GM13976 (cell line): ENCODE data around the gene CDC42EP3.

Experiments
- DNase-seq: peaks from one replicate; pipeline ENCODE4 v3.0.0; 2012; ENCODE audit warnings: low spot score
- in situ Hi-C: fragments of 300-500 bp; cut with MboI; formaldehyde crosslinking; loops from one replicate; pipeline ENCODE4 v1.12.0; 2022; ENCODE audit warnings: low sequenced_read_pairs, mixed read lengths, inconsistent platforms; ENCODE audit not compliant: unreplicated experiment
- TF ChIP-seq, protein P1 (sequence below): IDR thresholded peaks from 2 replicates; pipeline ENCODE4 v1.5.1; 2012; ENCODE audit warnings: borderline replicate concordance, mild to moderate bottlenecking; ENCODE audit not compliant: insufficient read depth; ENCODE audit errors: extremely low read depth, missing control alignments, control extremely low read depth

Gene CDC42EP3

DNA sequence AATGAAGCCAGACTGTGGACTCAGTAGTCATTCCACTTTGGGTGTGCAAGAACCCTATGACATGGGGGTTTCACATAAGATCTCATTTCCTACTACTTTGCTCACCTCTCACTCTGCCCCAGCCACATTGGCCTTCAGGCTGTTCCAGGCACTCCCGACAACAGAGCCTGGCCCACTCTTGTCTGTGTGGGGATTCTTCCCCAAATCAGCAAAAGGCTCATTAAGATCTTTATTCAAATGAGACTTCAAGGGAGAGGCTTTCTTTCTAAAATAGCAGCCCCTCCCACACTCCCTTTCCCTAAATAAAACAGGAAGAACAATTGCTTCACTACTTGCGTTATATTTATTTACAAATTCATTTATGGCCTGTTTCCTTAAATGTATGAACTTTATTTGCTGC is 3.5 kb upstream of the CDC42EP3 start:
- in situ Hi-C loops = loop anchor here (10.0 kb wide), 1 partner anchor 150 kb away; no protein-coding TSS in a partner anchor
- TF ChIP-seq, protein P1, sequence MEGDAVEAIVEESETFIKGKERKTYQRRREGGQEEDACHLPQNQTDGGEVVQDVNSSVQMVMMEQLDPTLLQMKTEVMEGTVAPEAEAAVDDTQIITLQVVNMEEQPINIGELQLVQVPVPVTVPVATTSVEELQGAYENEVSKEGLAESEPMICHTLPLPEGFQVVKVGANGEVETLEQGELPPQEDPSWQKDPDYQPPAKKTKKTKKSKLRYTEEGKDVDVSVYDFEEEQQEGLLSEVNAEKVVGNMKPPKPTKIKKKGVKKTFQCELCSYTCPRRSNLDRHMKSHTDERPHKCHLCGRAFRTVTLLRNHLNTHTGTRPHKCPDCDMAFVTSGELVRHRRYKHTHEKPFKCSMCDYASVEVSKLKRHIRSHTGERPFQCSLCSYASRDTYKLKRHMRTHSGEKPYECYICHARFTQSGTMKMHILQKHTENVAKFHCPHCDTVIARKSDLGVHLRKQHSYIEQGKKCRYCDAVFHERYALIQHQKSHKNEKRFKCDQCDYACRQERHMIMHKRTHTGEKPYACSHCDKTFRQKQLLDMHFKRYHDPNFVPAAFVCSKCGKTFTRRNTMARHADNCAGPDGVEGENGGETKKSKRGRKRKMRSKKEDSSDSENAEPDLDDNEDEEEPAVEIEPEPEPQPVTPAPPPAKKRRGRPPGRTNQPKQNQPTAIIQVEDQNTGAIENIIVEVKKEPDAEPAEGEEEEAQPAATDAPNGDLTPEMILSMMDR = no peak
- DNase-seq = no peak

- in situ Hi-C loops = loop anchor here (10.0 kb wide), 1 partner anchor 152 kb away; no protein-coding TSS in a partner anchor
- TF ChIP-seq, protein P1 = no peak
- DNase-seq = no peak
These were observed 1.4 kb upstream of the CDC42EP3 start for GRCh38 chr2:37672870-37673184.

DNA sequence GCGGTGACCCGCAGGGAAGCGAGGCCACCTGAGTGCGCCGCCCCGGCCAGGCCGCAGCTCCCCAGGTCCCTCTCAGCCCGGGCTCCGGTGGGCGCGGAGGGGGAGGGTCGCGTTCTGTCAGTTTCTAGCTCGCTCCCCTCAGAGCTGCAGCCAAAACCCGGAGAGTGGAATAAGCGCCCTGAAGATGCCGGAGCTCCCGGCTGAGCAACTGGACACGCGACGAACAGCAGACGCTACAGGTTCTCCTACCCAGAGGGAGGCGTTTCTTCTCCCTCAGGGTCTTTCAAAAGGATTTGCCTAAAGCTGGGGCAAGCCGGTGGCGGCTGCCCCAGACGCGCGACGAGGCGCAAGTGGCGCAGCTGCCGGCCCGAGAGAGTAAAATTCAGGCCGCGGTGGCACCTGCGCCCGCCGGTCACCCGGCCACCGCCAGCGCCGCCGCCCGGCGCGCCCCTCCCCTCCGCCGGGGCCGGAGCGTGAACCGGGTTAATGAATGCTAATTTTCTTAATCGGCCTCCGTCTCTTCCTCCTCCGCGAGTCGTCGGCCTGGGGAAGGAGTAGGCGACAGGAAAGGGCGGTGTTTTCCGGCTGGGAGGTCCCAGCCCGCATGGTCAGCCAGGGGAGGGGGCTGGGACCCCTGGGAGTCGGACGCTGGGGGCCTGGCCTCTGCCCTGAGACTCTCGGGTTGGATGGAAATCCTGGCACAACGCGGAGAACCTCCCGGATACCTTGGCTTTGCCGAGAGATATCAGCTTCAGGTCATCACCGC is 845 bp upstream of the CDC42EP3 start:
- DNase-seq = peak; percentile 83
- TF ChIP-seq, protein P1 = no peak
- in situ Hi-C loops = loop anchor here (10.0 kb wide), 1 partner anchor 153 kb away; no protein-coding TSS in a partner anchor

GRCh38 chr2:37671816-37672103 is 318 bp upstream of the CDC42EP3 start:
- in situ Hi-C loops = loop anchor here (10.0 kb wide), 1 partner anchor 153 kb away; no protein-coding TSS in a partner anchor
- TF ChIP-seq, protein P1 = no peak
- no peak for DNase-seq

DNA sequence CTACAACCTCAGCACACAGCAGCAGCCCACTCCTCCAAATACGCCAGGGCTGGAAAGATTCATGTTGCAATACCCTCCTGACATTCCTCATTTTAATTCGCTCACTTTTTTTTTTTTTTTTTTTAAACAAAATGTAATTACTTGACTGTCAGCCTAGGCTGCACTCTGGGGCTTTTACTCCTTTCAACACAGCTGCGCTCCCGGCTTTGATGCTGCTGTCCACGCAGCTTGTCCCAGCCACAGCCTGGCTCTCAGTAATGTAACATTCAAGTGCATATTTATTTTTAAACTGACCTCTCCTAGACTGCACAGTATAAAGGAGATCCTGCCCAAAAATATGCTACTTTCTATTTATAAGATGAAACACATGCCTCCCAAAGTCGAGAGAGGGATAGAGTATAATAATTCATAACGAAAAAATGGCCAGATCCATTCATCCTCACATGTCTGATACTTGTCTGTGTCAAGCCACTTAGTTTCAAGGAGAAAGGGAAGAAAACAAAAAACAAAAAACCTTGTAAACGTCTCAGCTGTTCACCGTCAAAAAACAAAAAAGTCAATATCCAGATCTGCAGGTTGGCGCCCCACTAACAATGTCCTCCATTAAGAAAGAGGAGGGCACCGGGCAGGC is 949 bp downstream of the CDC42EP3 start:
- in situ Hi-C loops = loop anchor here (10.0 kb wide), 1 partner anchor 154 kb away; no protein-coding TSS in a partner anchor
- TF ChIP-seq, protein P1 = no peak
- no peak for DNase-seq

DNA sequence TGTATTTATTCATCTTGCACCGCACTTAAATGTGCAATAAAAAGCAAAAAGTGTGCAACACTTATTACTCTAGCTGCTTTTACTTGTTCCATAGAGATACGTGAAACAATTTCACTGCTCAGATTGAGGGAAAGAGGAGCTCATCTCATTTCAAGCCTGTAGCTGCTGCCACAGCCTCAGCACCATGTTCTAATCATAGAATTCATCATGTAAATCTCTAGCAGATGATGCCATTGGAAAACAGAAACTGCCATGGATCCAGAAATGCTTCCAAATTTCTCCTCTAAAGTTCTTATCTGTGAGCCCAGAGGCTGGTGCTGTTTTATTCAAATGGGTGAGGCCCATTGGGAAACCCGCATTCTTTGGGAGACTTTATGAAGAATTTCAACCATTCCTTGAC is 2.0 kb downstream of the CDC42EP3 start:
- no peak for DNase-seq
- TF ChIP-seq, protein P1 = no peak
- in situ Hi-C loops = loop anchor here (10.0 kb wide), 1 partner anchor 255 kb away; no protein-coding TSS in a partner anchor

- DNase-seq = no peak
- TF ChIP-seq, protein P1 = no peak
- in situ Hi-C loops = loop anchor here (10.0 kb wide), 1 partner anchor 253 kb away; no protein-coding TSS in a partner anchor
These were observed 3.7 kb downstream of the CDC42EP3 start for GRCh38 chr2:37667704-37668103.
